IMR-90 (cell line): ENCODE results near the gene FARSB. TPM values are rescaled to one million over a fixed set of nuclear protein-coding genes. Genes with fewer than 3 reads are reported as not detected.

Source experiments
- ATAC-seq: fragments of 200-7000 bp; cut with Tn5 transposase; 2 replicates; pipeline ENCODE4 v1.9.1; 2020; ENCODE audit warnings: low read depth, mild to moderate bottlenecking, moderate library complexity
- BruUV-seq: library from RNA; stranded (reverse); fragments of 400-500 nt; replicated peaks from 2 replicates; lab custom pipeline; 2021; lab: Mats Ljungman, UMichigan
- CTCF ChIA-PET: fragments of 300-600 bp; formaldehyde crosslinking; extraction: SDS; loops from one replicate; lab custom pipeline; 2021; ENCODE audit warnings: antibody characterized with exemption; lab: Yijun Ruan, JAX
- POLR2A ChIA-PET: fragments of 300-600 bp; sonication (Branson Sonifier 250); formaldehyde crosslinking; loops from one replicate; lab custom pipeline; 2022; ENCODE audit warnings: antibody characterized with exemption; ENCODE audit not compliant: unreplicated experiment; lab: Charles Lee
- DNase-seq: peaks from one replicate; pipeline ENCODE4 v3.0.0; 2013
- H2AFZ ChIP-seq: replicated peaks from 2 replicates; pipeline ENCODE3; 2013; ENCODE audit warnings: low read length, mild to moderate bottlenecking; ENCODE audit not compliant: poor library complexity
- H2AK5ac ChIP-seq: 2 replicates; pipeline ENCODE4 v1.6.1; 2013; ENCODE audit warnings: low read depth, low read length, inconsistent platforms
- H2AK9ac ChIP-seq: replicated peaks from 2 replicates; pipeline ENCODE3; 2013; ENCODE audit warnings: mild to moderate bottlenecking, low read depth, low read length, moderate library complexity; ENCODE audit not compliant: poor library complexity
- H2BK120ac ChIP-seq: 2 replicates; pipeline ENCODE4 v1.6.1; 2013; ENCODE audit warnings: low read depth, low read length, inconsistent platforms
- H2BK15ac ChIP-seq: 3 replicates; pipeline ENCODE4 v1.6.1; 2013; ENCODE audit warnings: low read depth, low read length, inconsistent platforms
- H2BK20ac ChIP-seq: 2 replicates; pipeline ENCODE4 v1.6.1; 2013; ENCODE audit warnings: low read depth, mild to moderate bottlenecking, inconsistent platforms, low read length, moderate library complexity
- H2BK5ac ChIP-seq: 2 replicates; pipeline ENCODE4 v1.6.1; 2013; ENCODE audit warnings: mild to moderate bottlenecking, low read depth, low read length, inconsistent platforms; ENCODE audit not compliant: poor library complexity, severe bottlenecking
- H3K14ac ChIP-seq: replicated peaks from 2 replicates; pipeline ENCODE4 v1.6.1; 2013; ENCODE audit warnings: low read depth, low read length, inconsistent platforms
- H3K18ac ChIP-seq: 2 replicates; pipeline ENCODE4 v1.6.1; 2013; ENCODE audit warnings: low read depth, low read length, control low read depth
- H3K23ac ChIP-seq: 2 replicates; pipeline ENCODE4 v1.6.1; 2013; ENCODE audit warnings: low read depth, low read length, inconsistent platforms
- H3K27ac ChIP-seq: 2 replicates; pipeline ENCODE4 v1.5.1; 2013; ENCODE audit warnings: mild to moderate bottlenecking, control low read depth, low read length; ENCODE audit not compliant: insufficient read depth
- H3K27me3 ChIP-seq: 2 replicates; pipeline ENCODE4 v1.6.1; 2013; ENCODE audit warnings: low read length; ENCODE audit not compliant: control insufficient read depth, insufficient read depth
- H3K36me3 ChIP-seq: 2 replicates; pipeline ENCODE4 v1.6.1; 2013; ENCODE audit warnings: low read length, mixed read lengths; ENCODE audit not compliant: control insufficient read depth, insufficient read depth
- H3K4ac ChIP-seq: 2 replicates; pipeline ENCODE4 v1.6.1; 2013; ENCODE audit warnings: low read depth, low read length, inconsistent platforms
- H3K4me1 ChIP-seq: 2 replicates; pipeline ENCODE4 v1.6.1; 2013; ENCODE audit warnings: low read length, mixed read lengths; ENCODE audit not compliant: control insufficient read depth, insufficient read depth
- H3K4me2 ChIP-seq: 2 replicates; pipeline ENCODE4 v1.6.1; 2013; ENCODE audit warnings: low read depth, mild to moderate bottlenecking, control low read depth, low read length, moderate library complexity
- H3K4me3 ChIP-seq: 2 replicates; pipeline ENCODE4 v1.5.1; 2013; ENCODE audit warnings: low read depth, mild to moderate bottlenecking, control low read depth, low read length, moderate library complexity; ENCODE audit not compliant: insufficient read depth
- H3K56ac ChIP-seq: 2 replicates; pipeline ENCODE4 v1.6.1; 2013; ENCODE audit warnings: low read length, inconsistent platforms; ENCODE audit not compliant: insufficient read depth; ENCODE audit errors: extremely low read depth
- H3K79me1 ChIP-seq, 2 experiments: 2 replicates each; pipeline ENCODE4 v1.6.1; 2013; ENCODE audit warnings: low read length in 2 of 2, inconsistent platforms in 1 of 2, low read depth in 1 of 2
- H3K9ac ChIP-seq: 2 replicates; pipeline ENCODE4 v1.6.1; 2013; ENCODE audit warnings: low read depth, low read length, control low read depth
- H3K9me1 ChIP-seq: 2 replicates; pipeline ENCODE4 v1.6.1; 2013; ENCODE audit warnings: low read length, inconsistent platforms; ENCODE audit not compliant: insufficient read depth
- H3K9me3 ChIP-seq: 2 replicates; pipeline ENCODE4 v1.6.1; 2013; ENCODE audit warnings: low read length; ENCODE audit not compliant: control insufficient read depth, insufficient read depth
- H4K20me1 ChIP-seq: 2 replicates; pipeline ENCODE4 v1.6.1; 2013; ENCODE audit warnings: low read length, inconsistent platforms; ENCODE audit not compliant: insufficient read depth
- H4K5ac ChIP-seq: 2 replicates; pipeline ENCODE4 v1.6.1; 2013; ENCODE audit warnings: mild to moderate bottlenecking, low read depth, low read length, control low read depth
- H4K8ac ChIP-seq, 2 experiments: 2 replicates each; pipeline ENCODE4 v1.6.1; 2013; ENCODE audit warnings: low read depth in 2 of 2, low read length in 2 of 2, control low read depth in 1 of 2, inconsistent platforms in 1 of 2
- H4K91ac ChIP-seq: 2 replicates; pipeline ENCODE4 v1.6.1; 2013; ENCODE audit warnings: low read depth, low read length, inconsistent platforms; ENCODE audit not compliant: insufficient read depth
- BHLHE40 ChIP-seq: fragments of 150-350 bp; IDR thresholded peaks from 2 replicates; pipeline ENCODE4 v1.6.1; 2016; ENCODE audit warnings: mild to moderate bottlenecking, low read depth, low read length
- CEBPB ChIP-seq: IDR thresholded peaks from 2 replicates; pipeline ENCODE4 v1.6.1; 2012; ENCODE audit warnings: low read depth, low read length, improper control_type of control experiment
- CHD1 ChIP-seq: IDR thresholded peaks from 2 replicates; pipeline ENCODE4 v1.6.1; 2012; ENCODE audit warnings: low read depth, low read length, improper control_type of control experiment
- CTCF ChIP-seq: conservative IDR thresholded peaks from 2 replicates; pipeline ENCODE4 v1.5.1; 2012; ENCODE audit warnings: mild to moderate bottlenecking, low read depth, low read length, improper control_type of control experiment
- MAFK ChIP-seq: IDR thresholded peaks from 2 replicates; pipeline ENCODE4 v1.6.1; 2012; ENCODE audit warnings: low read depth, low read length, improper control_type of control experiment
- MAZ ChIP-seq: IDR thresholded peaks from 2 replicates; pipeline ENCODE4 v1.6.1; 2012; ENCODE audit warnings: low read depth, mild to moderate bottlenecking, low read length, improper control_type of control experiment, moderate library complexity, borderline replicate concordance
- MXI1 ChIP-seq: IDR thresholded peaks from 2 replicates; pipeline ENCODE4 v1.6.1; 2012; ENCODE audit warnings: low read depth, mild to moderate bottlenecking, low read length, moderate library complexity, borderline replicate concordance
- NFE2L2 ChIP-seq: fragments of 150-350 bp; IDR thresholded peaks from 2 replicates; pipeline ENCODE4 v1.6.1; 2016; ENCODE audit warnings: low read depth, mild to moderate bottlenecking, low read length
- POLR2A ChIP-seq: IDR thresholded peaks from 2 replicates; pipeline ENCODE4 v1.6.1; 2012; ENCODE audit warnings: mild to moderate bottlenecking, low read depth, low read length
- RFX5 ChIP-seq: IDR thresholded peaks from 2 replicates; pipeline ENCODE4 v1.8.0; 2012; ENCODE audit warnings: low read depth, mild to moderate bottlenecking, low read length, moderate library complexity
- SMC3 ChIP-seq: fragments of 150-350 bp; IDR thresholded peaks from 2 replicates; pipeline ENCODE4 v1.6.1; 2016; ENCODE audit warnings: low read depth, mild to moderate bottlenecking, antibody characterized with exemption, low read length, moderate library complexity
- WGBS, 2 experiments: methylation state at CpG; one replicate each; pipeline versions ENCODE4 v1.1.5 to v1.1.7; 2013; ENCODE audit warnings: missing lambda C conversion rate in 2 of 2; ENCODE audit not compliant: insufficient read length in 1 of 2; ENCODE audit errors: extremely low coverage in 2 of 2; 5-methylcytosine and 5-hydroxymethylcytosine counted together
- dilution Hi-C: fragments of 300-500 bp; cut with HindIII; formaldehyde crosslinking; loops from one replicate; pipeline ENCODE4 v1.14.3; 2018; ENCODE audit warnings: low sequenced_read_pairs; ENCODE audit not compliant: unreplicated experiment
- in situ Hi-C: fragments of 300-500 bp; cut with MboI; formaldehyde crosslinking; loops from 3 replicates; pipeline ENCODE4 v1.14.3; 2019; ENCODE audit warnings: low sequenced_read_pairs, inconsistent platforms, mixed read lengths
- intact Hi-C: fragments of 100-400 bp; cut with micrococcal nuclease; formaldehyde crosslinking; loops from 2 replicates; pipeline ENCODE4 v1.10.0; 2022
- polyA plus RNA-seq, 3 experiments: library from polyadenylated mRNA; depleted of rRNA; stranded (reverse); fragments of >200 nt; gene quantifications; 2 replicates each; pipeline ENCODE4 v1.2.3, GENCODE V29; 2012; ENCODE audit warnings: low replicate concordance in 1 of 3
- total RNA-seq: library from RNA; depleted of rRNA; stranded (reverse); fragments of >200 nt; gene quantifications from 2 replicates; pipeline ENCODE4 v1.2.3, GENCODE V29; 2012

The FARSB gene
- total and polyA plus RNA-seq, 2 of the 4 experiments (the other 2 are of a cell fraction), result 21.1 to 32.5 TPM

GRCh38 chr2:222668494-222669154 is 12.7 kb upstream of the FARSB start:
- CTCF ChIA-PET, result no interaction called here
- intact Hi-C loops, result no loop called here
- WGBS, 2 experiments, result 83% methylated on average over 3 of the region's 3 CpGs; no CpG with 5 or more reads in 1 of the 2 experiments

More at GRCh38 chr2:222668494-222669154, 12.7 kb upstream of the FARSB start:
- H3K9me1 ChIP-seq, result no peaks in the 10 kb centered on the region
- no peak overlapping the region for H2BK120ac ChIP-seq
- peaks cover 34% of the 10 kb centered on the region for H3K27me3 ChIP-seq
- H3K56ac ChIP-seq, result no peak overlapping the region
- POLR2A ChIA-PET, result no interaction called here
- no peak for DNase-seq
- no peak overlapping the region for H4K5ac ChIP-seq
- H4K20me1 ChIP-seq, result no peaks in the 10 kb centered on the region
- H4K8ac ChIP-seq, result no peak overlapping the region
- H3K9me3 ChIP-seq, result no peaks in the 10 kb centered on the region
- no peak overlapping the region for H2BK5ac ChIP-seq
- TF ChIP-seq POLR2A (no peak), SMC3 (no peak), MAFK (no peak), CHD1 (no peak), MXI1 (no peak), NFE2L2 (no peak), BHLHE40 (no peak), RFX5 (no peak), CEBPB (no peak), CTCF (no peak), MAZ (no peak)
- no peak overlapping the region for H3K23ac ChIP-seq
- H3K9ac ChIP-seq, result no peak overlapping the region
- dilution Hi-C loops (no loop called here), in situ Hi-C loops (no loop called here)
- no peaks in the 10 kb centered on the region for H3K79me1 ChIP-seq
- H4K91ac ChIP-seq, result no peak overlapping the region
- H2AFZ ChIP-seq, result no peak overlapping the region
- H3K18ac ChIP-seq, result no peak overlapping the region
- no TSS peak for BruUV-seq
- no peaks in the 10 kb centered on the region for H3K36me3 ChIP-seq
- H3K4me3 ChIP-seq, result no peak overlapping the region
- H2BK15ac ChIP-seq, result no peak overlapping the region
- no peak for ATAC-seq
- no peak overlapping the region for H3K27ac ChIP-seq
- no peak overlapping the region for H3K14ac ChIP-seq
- H3K4me2 ChIP-seq, result no peak overlapping the region
- no peak overlapping the region for H2AK5ac ChIP-seq
- H3K4ac ChIP-seq, result no peak overlapping the region
- H2BK20ac ChIP-seq, result no peak overlapping the region
- no peak overlapping the region for H2AK9ac ChIP-seq
- no peaks in the 10 kb centered on the region for H3K4me1 ChIP-seq
